ENCODE data around the gene NUAK1.

The NUAK1 gene

DNA sequence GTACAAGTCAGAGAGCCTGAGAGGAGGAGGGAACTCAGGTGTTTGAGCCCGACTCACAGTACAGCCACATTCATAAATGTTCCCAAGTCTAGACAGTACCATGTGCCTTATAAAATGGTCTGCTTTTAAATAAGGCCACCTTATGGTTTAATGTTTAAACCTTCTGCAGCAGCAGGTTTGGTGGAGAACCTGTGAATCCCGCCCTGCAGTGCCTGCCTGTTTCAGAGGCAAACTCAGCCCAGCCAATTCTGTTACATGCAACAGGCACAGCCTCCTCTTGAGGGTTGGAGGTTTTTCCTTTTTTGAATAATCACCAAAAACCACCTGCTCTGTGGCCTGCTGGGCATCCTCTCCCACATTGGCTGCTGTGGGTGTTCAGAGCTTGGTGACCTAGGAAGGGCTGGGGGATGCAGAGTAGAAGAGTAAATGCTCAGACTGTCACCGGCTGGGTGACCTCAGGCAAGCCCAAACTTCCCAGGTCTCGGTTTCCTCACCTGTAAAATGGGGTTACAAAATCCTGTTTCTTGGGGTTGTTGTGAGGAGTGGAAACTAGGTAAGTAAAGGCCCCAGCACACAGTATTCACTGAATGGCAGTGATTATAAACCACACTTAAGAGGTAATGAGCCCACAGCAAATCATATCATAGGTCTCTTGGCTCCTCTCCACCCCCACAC, 28.0 kb downstream of the NUAK1 start:
- no peak for DNase-seq (ENCODE audit: low read depth in 3 of 3)

DNA sequence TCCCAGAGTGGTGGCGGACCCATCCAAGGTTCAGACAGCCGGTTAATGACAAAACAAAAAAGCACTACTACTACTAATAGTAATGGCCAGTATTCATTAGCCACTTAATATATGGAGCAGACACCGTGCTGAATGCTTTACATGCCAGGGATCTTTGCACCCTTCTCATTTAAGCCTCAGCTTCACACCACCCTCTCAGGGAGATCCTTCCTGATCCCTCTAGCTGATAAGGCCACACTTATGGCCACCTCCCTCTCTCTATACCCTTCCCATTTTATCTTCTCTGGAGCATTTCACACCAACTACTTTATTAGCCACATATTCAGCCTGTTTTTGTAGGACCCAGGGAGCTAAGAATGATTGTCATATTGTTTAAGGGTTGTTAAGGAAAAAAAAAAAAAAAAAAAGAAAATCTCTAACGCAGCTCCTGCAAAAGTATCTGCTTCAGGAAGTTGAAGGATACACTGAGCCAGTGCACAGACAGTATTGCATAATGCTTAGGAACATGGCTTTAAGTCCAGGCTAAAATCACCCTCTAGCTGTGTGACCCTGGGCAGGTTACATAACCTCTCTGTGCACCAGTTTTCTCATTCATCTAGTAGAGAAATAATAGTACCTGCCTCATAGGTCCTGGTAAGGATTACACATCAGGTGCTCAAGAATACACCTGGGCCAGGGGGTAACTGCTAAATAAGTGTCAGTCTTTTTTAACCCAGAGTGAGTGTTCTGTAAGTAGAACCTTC, 29.4 kb downstream of the NUAK1 start:
- no peak for DNase-seq (ENCODE audit: low read depth in 3 of 3)

DNA sequence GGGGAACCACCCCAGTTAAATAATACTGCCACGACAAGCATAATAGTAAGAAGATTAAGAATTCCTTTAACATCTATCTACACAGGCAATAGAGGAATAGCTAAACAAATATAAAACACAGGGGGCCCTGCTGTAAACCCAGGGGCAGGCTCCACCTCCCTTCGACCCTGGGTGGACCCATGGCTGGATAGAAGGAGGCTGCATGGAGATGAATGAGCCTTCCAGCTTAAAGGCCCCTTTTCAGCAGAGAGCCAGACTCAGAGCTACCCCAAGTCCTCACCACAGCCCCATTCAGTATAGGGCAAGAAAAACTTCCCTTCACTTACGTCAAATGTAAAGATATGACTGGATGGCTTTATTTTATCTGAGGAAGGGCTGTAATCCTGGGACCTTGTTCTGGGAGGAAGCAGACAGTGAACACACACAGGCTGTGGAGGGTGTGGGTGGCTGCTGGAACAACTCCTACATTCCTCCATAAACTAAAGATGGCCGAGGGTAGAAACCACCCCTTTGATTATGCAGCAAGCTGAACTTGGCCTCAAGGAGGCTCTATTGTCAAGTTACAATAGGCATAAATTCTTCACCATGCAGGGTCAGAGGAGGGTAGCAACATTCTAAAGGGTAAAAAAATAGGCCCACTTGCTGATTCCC, 30.4 kb downstream of the NUAK1 start:
- DNase-seq (ENCODE audit: low read depth in 3 of 3), result no peak

DNA sequence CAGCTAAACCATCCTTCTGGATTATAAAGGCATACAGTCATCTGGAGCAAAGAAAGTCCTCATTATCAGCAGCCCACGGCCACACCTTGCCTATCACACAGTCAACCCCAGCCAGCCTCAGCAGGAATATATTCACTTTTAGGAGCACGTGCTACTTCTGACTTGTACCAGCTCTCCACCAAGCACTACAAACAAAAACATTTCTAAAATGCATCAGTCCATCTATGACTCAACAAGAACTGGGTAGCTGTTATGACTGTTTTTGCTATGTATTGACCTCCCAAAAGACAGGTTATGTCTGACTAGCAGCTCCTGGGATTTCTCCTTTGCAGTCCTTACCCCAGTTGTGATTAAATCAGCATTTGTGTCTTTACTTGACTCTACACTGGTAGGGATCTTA, 31.2 kb downstream of the NUAK1 start:
- no peak for DNase-seq (ENCODE audit: low read depth in 3 of 3)

DNA sequence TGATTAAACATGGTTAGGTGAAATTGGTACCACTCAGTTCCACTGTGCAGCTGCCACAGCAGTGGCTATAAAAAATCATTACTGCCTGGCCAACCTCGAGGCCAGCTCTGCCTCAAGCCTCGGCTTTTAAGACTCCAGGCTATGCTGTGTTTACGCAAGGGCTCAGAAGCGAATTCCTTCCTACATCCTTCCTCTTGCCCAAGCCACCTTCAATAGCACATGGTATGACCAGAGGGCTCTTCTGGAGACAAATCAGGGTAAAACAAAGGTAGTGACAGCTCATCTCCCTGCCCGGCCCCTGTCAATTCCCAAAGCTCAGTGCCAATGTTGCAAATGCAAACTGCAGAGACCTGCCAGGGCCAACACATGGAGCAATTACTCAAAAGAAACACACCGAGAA, 31.9 kb downstream of the NUAK1 start:
- DNase-seq (ENCODE audit: low read depth in 3 of 3), result no peak

DNA sequence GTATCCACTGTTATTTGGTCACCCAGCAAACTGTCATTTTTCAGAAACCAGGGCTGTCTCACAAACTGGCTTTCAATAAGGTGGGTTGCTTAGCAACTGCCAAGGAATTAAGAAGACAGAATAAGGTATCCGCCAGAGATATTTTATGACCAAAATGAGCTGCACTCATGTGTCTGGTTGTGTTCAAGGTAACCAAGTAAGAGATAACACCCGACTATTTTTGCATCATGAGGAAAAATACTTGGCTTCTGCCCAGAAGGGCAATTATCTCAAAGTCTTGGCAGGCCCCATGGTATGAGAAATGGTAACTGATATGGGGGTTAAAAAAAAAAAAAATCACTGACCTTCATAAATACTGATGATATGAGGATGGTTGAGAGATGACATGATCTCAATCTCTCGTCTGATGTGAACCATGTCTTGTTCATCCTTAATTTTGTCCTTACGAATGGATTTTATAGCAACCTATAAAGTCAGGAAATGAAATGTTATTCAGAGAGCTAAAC, 32.6 kb downstream of the NUAK1 start:
- no peak for DNase-seq (ENCODE audit: low read depth in 3 of 3)

DNA sequence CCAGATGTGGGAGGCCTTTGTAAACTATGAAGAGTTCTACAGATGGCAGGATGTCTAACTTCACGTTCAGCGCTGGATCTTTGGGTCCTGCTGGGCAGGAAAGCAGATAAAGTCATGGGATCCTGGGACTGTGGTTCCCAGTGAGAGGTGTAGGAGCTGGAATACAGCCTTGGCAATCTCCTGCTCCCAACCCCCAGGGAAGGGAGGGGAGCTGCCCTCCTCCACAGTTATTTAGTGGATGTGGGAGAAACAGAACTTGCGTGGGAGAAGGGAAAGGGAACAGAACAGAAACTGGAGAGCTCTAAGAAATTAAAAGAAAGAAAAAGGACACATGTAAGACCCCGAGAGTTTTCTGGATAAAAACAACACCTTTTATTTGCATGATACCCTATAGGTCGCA, 37.0 kb downstream of the NUAK1 start:
- no peak for DNase-seq (ENCODE audit: low read depth in 3 of 3)

DNA sequence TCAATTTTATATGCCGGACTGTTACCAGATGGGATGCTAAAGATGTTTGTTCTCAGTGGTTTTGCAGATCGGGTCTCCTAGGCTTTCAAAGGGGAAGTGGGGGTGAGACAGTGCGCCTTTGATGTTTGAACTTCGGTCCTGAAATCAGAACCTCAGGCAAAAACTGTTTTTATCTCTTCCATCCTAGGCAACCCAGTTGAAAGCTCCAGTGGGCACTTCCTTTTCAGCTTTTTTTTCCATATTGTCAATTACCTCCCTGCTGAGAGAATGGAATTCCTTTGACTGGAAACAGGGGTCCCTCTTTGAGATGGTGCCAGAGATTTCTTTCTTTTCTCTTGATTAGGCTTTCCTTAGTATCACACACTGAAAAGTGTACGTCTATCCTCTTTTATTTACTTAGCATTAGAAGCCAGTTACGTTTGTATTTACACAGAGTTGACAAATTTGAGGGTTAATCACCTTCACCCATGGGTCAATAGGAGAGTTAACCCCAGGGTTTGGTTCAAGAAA, 40.0 kb downstream of the NUAK1 start:
- DNase-seq (ENCODE audit: low read depth in 3 of 3), result no peak

DNA sequence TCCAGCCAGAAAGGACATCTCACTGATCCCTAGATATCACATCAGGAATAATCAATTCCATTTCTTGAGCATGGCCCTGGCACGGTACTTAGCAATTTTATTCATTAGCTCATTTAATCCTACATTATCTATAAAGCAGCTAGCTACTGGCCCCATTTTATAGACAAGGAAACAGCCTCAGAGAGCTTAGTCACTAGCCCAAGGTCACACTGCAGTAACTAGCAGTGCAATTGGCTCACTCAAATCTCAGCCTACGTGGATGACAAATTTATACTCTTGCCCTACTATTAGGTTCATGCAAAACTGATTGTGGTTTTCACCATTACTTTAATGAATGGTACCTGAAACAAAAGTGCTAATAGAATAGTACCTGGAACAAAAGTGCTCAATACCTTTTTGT, 41.7 kb downstream of the NUAK1 start:
- DNase-seq (ENCODE audit: low read depth in 3 of 3), result no peak

DNA sequence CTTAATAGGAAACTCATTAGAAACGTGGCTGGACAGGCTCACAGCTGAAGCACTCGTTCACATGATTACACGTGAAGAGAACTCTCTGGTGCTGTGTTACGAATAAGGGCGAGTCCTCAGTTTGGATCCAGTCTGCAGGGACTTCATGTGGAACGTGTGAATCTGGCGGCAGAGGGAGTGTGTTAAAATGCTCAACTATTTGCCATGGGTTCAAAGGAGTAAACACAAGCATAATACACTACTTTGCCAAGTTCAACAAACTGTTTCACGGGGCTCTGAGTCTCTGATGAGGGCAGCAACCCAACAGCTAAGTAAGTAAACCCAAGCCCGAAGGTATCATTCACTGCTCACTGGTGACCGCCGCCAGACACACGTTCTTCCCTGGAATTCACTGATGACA, 42.4 kb downstream of the NUAK1 start:
- DNase-seq (ENCODE audit: low read depth in 3 of 3), result no peak

DNA sequence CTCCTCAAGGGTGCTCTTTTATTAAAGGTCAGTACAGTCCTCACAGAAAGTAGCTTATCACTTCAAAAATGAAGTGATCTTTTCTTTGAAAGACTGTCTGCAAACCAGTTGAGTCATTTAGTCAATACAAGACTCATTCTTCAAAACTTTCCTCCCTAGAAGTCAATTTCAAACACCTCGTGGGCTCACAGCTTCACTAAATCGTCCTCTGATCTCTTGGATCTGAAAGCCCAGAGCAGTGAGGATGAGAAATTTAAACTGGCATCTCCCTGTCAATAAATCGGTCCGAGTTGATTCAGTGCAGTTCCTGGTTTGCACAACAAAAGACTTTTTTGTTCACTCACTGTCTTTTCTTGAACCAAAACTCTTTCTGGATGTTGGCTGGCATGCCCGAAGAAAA, 44.5 kb downstream of the NUAK1 start:
- no peak for DNase-seq (ENCODE audit: low read depth in 3 of 3)

DNA sequence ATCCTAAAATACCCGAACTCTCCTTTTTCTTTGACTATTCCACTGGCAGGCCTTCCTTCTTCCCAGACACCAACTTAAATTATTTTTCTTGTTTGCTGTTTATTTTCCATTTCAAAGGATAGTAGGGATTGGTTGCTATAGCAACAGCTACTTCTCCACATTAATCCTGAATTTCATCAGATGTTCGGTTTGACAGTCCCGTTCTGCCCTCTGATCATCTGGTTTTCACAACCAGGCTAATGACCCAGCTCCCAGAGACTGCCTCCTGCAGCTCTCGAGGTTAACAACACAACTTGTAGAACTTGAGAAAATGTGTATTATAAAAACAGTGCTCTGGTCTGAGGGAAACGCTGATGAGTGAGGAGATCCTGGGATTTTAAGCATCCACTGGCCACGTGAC, 45.5 kb downstream of the NUAK1 start:
- no peak for DNase-seq (ENCODE audit: low read depth in 3 of 3)

DNA sequence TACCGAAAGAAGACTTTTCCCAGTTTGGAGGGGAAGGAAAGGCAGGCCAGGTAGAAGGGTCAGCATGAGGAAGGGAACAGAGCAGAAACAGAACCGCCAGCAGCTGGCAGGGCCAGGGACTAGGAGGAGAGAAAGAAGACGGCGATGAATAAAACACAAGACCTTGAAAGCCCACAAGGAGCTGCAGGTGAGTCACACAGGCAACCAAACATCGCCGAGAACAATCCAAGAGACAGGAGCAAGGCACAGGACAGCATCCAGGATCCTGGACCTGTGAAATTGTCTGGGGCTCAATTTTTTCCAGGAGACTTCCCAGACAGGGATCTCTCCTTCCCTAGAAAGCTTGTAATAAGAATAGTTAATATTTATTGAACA, 47.3 kb downstream of the NUAK1 start:
- DNase-seq (ENCODE audit: low read depth in 3 of 3), result no peak

DNA sequence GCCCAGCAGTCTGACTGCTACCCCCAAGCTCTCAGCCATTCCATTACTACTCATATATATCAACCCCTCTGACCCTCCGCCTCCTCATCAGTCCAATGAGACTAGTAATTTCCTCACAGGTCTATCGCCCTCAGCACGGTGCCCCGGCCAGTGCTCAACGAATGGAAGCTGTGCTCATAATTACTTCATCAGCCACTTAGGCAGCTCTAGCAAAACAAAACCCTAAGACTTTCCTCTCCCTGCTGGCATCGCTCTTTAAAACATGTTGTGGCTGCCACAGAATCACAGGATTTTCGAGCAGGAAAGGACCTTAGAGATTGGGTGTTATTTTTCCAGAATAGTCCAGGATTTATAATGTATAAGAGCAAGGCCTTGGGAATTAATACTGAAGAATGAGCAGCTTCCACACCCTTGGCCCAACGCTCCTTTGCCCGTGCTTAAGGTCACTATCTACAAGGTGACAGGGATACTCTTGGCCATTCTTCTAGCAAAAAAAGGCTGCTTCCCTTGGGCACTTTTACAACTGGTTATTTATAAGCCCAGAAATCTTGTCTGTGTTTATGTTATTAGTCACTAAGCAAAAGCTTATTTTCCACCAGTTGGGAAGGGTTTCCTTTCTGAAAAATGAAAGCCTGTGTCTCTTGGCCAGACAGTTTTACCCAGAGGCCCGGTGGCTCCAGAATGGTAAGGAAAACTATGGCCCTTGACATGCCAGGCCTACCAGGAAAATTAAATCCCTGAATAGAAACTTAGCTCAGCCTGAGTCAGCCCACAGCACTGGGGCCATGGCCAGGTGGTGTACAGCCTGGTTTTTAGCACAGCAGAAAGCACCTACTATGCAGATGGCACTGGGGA, 47.9 kb downstream of the NUAK1 start:
- DNase-seq (ENCODE audit: low read depth in 3 of 3), result no peak

DNA sequence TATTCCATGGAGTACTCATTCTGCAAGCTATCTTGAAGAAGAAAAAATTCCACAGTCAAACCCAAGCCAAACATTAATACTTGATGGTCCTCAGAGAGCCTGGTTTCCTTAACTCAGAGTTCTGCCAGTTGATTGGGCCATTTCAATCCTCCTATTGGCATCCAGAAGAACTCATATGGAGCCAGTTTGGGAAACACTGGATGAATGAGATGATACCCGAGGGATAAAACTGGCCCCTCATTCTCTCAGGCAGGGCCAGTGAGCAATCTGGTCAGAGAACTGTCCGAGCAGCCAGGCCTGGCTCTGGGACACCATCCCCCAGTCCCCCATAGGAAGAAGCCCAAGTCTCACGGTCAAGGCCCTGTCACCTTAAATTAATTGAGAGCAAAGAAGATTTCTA, 48.8 kb downstream of the NUAK1 start:
- no peak for DNase-seq (ENCODE audit: low read depth in 3 of 3)

DNA sequence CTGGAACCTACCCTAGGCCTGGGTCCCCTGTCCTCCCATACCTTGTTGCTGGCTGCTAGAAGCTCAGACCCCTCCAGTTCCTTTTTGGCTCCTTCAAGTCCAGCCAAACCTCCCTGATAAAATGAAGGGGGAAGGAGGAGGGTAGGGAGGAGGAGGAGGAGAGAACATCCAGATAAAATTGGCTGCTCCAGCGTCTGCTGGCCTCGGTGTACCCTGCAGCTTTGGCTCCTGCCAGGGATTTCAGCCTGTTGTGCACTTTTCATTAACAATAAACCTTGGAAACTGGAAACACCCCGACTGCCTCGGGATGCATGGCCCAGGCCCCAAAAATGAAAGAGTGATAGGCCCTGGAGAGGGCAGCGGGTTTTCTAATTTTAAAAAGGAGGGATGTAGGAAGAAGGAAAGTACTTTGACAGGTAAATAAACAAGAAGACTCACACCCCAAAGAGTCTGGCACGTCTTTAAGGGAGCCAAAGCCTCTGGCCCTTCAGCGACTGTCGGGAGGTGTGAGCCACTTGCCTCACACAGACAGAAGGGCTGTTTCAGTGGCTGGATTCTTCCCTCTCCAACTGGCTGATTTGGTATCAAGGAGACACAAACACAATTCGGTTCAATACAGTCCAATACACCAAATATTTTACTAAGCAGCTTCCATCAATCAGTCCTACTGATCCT, 49.8 kb downstream of the NUAK1 start:
- DNase-seq (ENCODE audit: low read depth in 3 of 3), result no peak

DNA sequence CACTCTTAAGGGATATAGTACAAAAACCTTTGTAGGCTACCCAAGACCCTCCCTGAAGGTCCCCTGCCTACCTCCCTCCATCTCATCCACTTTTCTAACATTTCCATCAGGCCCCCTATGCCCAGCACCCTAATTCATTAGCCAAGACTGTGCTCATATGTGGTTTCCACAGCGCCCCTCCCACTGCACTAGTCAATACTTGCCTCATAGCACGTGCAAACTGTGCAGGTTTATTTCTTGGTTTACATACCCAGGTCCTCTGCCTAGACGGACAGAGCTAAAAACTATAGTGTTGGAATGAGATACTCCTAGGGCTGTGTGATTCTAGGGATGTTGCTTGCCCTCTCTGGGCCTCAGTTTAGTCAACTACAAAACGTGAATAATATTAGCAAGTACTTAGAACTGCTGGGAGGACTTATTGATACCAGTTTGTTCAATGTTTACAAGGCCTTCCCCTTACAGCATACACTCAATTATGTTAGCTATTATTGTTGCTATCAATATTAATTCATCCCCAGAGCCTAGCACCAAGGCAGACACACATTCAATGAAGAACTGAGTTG, 50.4 kb downstream of the NUAK1 start:
- no peak for DNase-seq (ENCODE audit: low read depth in 3 of 3)

DNA sequence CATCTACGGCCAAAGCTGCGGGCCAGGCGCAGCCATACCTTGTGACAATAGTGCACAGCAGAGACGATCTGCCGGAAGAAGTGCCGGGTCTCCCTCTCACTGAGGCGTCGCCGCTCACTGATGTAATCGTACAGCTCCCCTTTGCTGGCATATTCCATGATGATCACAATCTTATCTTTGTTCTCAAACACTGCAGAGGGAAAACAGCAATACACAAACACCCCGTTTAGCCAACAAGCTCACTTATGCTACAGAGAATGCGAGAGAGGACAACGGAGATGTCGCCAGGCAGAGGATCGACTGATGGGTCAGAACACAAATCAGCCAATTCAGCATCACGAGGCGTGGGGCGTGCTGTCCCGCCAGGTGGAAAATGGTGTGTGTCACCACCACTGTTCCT, 52.1 kb downstream of the NUAK1 start:
- DNase-seq (ENCODE audit: low read depth in 3 of 3), result no peak

DNA sequence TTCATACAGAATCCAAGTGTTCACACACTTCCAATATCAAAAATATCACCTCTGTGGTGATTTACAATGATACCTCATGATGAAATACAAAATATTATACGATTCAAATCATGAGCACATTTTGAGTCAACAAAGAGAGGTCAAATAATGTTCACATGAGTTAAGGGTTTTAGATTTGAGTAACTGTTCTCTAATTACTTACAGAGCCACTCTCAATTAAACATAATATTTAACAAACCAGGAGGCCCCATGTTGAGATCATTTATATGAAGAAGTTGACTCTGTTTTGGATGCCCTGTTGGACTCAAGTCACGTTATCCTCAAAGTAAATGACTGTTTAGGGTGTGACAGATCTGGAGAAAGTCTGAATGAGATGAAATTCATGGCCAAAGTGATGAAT, 53.5 kb downstream of the NUAK1 start:
- DNase-seq (ENCODE audit: low read depth in 3 of 3), result no peak

DNA sequence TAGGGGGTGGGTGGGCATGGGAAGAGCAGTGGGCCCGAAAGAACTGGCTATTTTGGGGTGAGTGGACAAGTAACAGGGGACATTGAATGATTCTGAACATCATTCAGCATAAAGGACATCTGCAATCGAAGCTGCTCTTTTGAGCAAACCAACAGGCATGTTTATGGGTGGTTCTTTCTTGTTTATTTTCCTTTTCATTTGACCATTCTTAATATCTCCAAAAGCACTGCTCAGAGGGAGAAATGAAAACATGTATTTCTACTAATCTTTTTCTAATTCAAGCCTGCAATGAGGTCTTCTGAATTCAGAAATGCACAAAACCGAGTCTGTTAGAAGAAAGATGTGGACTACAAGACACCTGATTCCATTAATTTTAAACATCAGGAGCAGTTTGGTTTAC, 54.0 kb downstream of the NUAK1 start:
- no peak for DNase-seq (ENCODE audit: low read depth in 3 of 3)

All from stimulated activated CD4-positive, alpha-beta T cell treated with anti-CD3 and anti-CD28 coated beads, TNF-alpha, amount 100 ng/mL, for 4 hours (primary cell).